Muscle of leg (tissue), 16 donors: ENCODE measurements around the gene TUBGCP4. TPM values are rescaled to one million over a fixed set of nuclear protein-coding genes. Genes with fewer than 3 reads are reported as not detected.

Source experiments
- DNase-seq: peaks from one replicate; pipeline ENCODE4 v3.0.0; 2013
- H3K27ac ChIP-seq: one replicate; pipeline ENCODE4 v1.5.1; 2013; ENCODE audit warnings: mild to moderate bottlenecking, low read length, control low read depth
- H3K27me3 ChIP-seq: one replicate; pipeline ENCODE4 v1.6.1; 2013; ENCODE audit warnings: low read length; ENCODE audit not compliant: control insufficient read depth, insufficient read depth
- H3K36me3 ChIP-seq: one replicate; pipeline ENCODE4 v1.6.1; 2013; ENCODE audit warnings: low read length; ENCODE audit not compliant: control insufficient read depth, insufficient read depth
- H3K4me1 ChIP-seq: one replicate; pipeline ENCODE4 v1.6.1; 2013; ENCODE audit warnings: low read length; ENCODE audit not compliant: control insufficient read depth, insufficient read depth
- H3K4me3 ChIP-seq: one replicate; pipeline ENCODE4 v1.5.1; 2013; ENCODE audit warnings: low read length, control low read depth
- H3K9me3 ChIP-seq: replicated peaks from 2 replicates; pipeline ENCODE4 v1.6.1; 2013; ENCODE audit warnings: low read depth, low read length; ENCODE audit not compliant: control insufficient read depth
- WGBS: methylation state at CpG from one replicate; pipeline ENCODE4 v1.1.5; 2013; ENCODE audit warnings: missing lambda C conversion rate; ENCODE audit not compliant: insufficient coverage; 5-methylcytosine and 5-hydroxymethylcytosine counted together
- long read RNA-seq, 11 donors: transcript quantifications; one replicate each; lab custom pipeline, GENCODE V29; 2026
- polyA plus RNA-seq, 8 donors: library from polyadenylated mRNA; unstranded; fragments of 120-200 nt; gene quantifications; one replicate each; pipeline versions ENCODE4 v1.2.1 to v1.2.3, GENCODE V29; 2013; ENCODE audit warnings: inconsistent platforms in 1 of 8, low replicate concordance in 1 of 8; ENCODE audit not compliant: insufficient read length in 8 of 8, insufficient read depth in 1 of 8
- total RNA-seq: library from RNA; stranded (reverse); fragments of 120-200 nt; gene quantifications from one replicate; pipeline ENCODE4 v1.2.4, GENCODE V29; 2013

The TUBGCP4 gene, protein sequence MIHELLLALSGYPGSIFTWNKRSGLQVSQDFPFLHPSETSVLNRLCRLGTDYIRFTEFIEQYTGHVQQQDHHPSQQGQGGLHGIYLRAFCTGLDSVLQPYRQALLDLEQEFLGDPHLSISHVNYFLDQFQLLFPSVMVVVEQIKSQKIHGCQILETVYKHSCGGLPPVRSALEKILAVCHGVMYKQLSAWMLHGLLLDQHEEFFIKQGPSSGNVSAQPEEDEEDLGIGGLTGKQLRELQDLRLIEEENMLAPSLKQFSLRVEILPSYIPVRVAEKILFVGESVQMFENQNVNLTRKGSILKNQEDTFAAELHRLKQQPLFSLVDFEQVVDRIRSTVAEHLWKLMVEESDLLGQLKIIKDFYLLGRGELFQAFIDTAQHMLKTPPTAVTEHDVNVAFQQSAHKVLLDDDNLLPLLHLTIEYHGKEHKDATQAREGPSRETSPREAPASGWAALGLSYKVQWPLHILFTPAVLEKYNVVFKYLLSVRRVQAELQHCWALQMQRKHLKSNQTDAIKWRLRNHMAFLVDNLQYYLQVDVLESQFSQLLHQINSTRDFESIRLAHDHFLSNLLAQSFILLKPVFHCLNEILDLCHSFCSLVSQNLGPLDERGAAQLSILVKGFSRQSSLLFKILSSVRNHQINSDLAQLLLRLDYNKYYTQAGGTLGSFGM
- total RNA-seq (7.0 TPM), polyA plus RNA-seq (10 to 100 TPM in 7 of 8 donors, 1 to 10 TPM in 1; 9.4 to 14.4 (median 11.2) TPM)
- long read RNA-seq, donor 1, full-length matches to known transcripts = 1 of 1 reads
- long read RNA-seq, donor 1, partial matches to known transcripts = 0 of 1 reads
- long read RNA-seq, donor 1, other reads (novel, unspliced or antisense) = 0 of 1 reads
- long read RNA-seq, donor 2, full-length matches to known transcripts = 1 of 1 reads
- long read RNA-seq, donor 2, partial matches to known transcripts = 0 of 1 reads
- long read RNA-seq, donor 2, other reads (novel, unspliced or antisense) = 0 of 1 reads
- long read RNA-seq, donor 3, full-length matches to known transcripts = 2 of 2 reads
- long read RNA-seq, donor 3, partial matches to known transcripts = 0 of 2 reads
- long read RNA-seq, donor 3, other reads (novel, unspliced or antisense) = 0 of 2 reads
- long read RNA-seq, donor 4 = 0 reads
- long read RNA-seq, donor 5, full-length matches to known transcripts = 4 of 43 reads
- long read RNA-seq, donor 5, partial matches to known transcripts = 39 of 43 reads
- long read RNA-seq, donor 5, other reads (novel, unspliced or antisense) = 0 of 43 reads
- long read RNA-seq, donor 6, full-length matches to known transcripts = 1 of 37 reads
- long read RNA-seq, donor 6, partial matches to known transcripts = 36 of 37 reads
- long read RNA-seq, donor 6, other reads (novel, unspliced or antisense) = 0 of 37 reads
- long read RNA-seq, donor 7, full-length matches to known transcripts = 2 of 7 reads
- long read RNA-seq, donor 7, partial matches to known transcripts = 5 of 7 reads
- long read RNA-seq, donor 7, other reads (novel, unspliced or antisense) = 0 of 7 reads
- long read RNA-seq, donor 8, full-length matches to known transcripts = 1 of 21 reads
- long read RNA-seq, donor 8, partial matches to known transcripts = 20 of 21 reads
- long read RNA-seq, donor 8, other reads (novel, unspliced or antisense) = 0 of 21 reads
- long read RNA-seq, donor 9, full-length matches to known transcripts = 1 of 1 reads
- long read RNA-seq, donor 9, partial matches to known transcripts = 0 of 1 reads
- long read RNA-seq, donor 9, other reads (novel, unspliced or antisense) = 0 of 1 reads
- long read RNA-seq, donor 10, full-length matches to known transcripts = 1 of 1 reads
- long read RNA-seq, donor 10, partial matches to known transcripts = 0 of 1 reads
- long read RNA-seq, donor 10, other reads (novel, unspliced or antisense) = 0 of 1 reads
- long read RNA-seq, donor 11, partial matches to known transcripts = 6 of 6 reads
- long read RNA-seq, donor 11, other reads (novel, unspliced or antisense) = 0 of 6 reads

DNA sequence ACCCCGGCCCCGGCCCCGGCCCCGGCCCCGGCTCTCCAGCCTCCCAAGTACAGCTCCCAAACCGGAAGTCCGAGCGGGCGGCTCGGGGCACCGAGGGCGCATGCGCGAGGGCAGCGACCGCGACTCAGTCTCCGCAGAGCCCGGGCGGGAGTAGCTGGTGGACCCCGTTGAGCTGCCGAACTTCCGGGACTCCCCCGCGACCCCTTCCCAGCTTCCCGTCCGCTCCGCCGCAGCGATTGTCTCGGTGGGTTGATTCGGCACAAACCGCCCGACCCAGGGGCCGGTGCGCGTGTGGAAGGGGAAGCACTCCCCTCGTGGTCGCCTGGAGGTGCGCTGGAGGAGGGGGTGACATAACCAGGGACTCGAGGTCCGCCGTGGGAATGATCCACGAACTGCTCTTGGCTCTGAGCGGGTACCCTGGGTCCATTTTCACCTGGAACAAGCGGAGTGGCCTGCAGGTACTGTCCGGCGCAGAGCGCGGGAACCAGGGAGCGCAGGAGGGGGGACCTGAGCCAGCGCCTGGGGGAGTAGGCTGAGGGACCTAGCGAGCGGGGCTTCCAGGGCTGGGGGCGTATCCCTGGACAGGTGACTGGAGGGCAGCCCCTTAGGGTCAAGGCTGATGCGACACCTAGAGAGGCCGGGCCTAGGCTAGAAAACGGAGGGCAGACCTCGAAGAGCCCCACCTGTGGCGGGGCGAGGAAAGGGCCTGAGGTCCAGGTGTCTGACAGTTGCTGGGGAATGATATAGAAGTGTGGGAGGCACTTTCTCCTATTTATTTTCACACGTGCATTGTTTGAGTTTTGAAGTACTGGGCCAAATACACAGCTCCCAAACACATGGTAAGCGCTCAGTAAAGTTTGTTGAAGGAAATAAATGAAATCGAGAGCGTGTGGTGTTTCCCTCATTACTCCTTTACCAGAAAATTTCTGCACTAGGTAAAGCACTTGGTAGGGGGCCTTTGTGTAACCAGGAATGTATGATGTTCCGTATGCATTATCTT lies at the start of gene TUBGCP4, which contains the start of gene ZSCAN29:
Gene TUBGCP4, plus strand, starts transcription at position 127 of the 1,000 bp plus-strand sequence. Its CDS starts 254 bp downstream, at position 381.
Gene ZSCAN29, minus strand, starts transcription at position 69 of the 1,000 bp plus-strand sequence. CDS start 1,130 bp downstream, outside the sequence.
- 0% methylated on average over 51 of the region's 66 CpGs for WGBS
- peak; percentile 90 for DNase-seq
- H3K27me3 ChIP-seq = no peaks in the 10 kb centered on the region
- peaks cover 2% of the 10 kb centered on the region for H3K9me3 ChIP-seq
- H3K4me1 ChIP-seq = peaks cover 20% of the 10 kb centered on the region
- H3K4me3 ChIP-seq = peak within 1 kb of the TSS; percentile 91
- H3K36me3 ChIP-seq = peaks cover 17% of the 10 kb centered on the region
- peak within 1 kb of the TSS; percentile 66 for H3K27ac ChIP-seq

DNA sequence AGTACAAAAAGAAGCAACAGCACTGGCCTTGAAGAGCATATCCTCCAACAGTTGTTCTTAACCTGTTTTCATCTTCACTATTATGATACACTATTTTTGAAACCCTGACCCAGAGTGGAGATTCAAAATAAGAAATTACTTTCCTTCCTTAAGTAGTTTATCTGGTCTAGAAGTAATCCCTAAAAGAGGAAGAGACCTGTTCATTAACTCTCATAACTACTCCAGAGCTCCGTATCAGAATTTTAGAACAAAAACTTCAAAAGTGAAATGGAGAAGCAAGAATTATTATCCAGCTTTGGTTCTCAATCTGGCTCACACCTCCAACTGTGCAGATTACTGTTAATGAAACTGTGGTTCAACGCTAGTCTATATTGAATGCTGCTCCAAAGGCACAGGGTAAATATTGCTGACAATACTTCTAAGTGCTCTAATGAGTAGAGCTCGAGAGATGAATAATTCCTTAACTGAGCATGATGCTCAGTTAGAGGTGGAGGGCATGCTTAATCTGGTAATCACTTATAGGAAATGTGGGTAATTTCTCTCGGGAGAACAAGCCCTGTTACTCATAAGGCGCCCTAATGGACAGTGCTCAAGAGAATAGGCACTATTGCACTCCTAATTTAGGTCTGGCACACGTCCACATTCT lies 45.7 kb upstream of the TUBGCP4 start:
- Histone ChIP-seq H3K9me3 (no peaks in the 10 kb centered on the region), H3K4me1 (peaks cover 15% of the 10 kb centered on the region), H3K4me3 (no peak overlapping the region), H3K27me3 (peaks cover 6% of the 10 kb centered on the region), H3K27ac (no peak overlapping the region), H3K36me3 (peaks cover 13% of the 10 kb centered on the region)
- WGBS = 76% methylated on average over 2 of the region's 6 CpGs
- DNase-seq = no peak

DNA sequence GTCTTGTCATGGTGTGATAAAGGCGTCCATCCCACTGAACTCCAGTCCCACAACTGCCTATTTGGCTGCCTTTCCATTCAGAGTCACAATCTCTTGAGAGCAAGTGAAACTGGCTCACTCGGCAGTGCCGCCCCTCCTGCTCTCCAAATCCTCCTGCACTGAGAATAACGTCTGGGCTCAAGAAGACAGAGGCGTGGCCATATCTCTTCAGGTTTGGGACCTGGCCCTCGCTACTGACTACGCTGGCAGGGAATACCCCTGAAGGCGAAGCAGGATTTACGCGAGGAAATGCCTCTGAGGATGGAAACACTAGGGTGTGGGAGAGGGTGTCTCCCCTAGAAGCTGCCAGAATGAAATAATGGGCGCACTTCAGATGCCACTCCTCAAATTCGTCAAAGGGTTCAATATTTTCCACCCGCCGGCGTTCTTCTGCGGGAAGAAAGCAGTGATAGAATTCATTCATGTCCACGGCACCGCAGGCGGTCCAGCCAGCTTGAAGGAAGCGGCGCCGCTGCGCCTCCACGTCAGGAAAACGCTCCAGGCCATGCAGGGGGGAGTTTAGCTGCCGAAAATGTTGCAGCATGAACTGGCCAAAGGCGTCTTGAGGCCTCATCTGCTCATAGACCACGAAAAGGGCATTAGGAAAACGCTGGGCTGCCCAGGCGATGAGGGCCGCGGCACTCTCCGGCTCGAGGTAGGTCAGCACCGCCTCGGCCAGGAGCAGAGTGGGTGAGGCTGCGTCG lies 41.5 kb upstream of the TUBGCP4 start:
- Histone ChIP-seq H3K4me1 (peaks cover 15% of the 10 kb centered on the region), H3K4me3 (peak overlapping the region; percentile 86), H3K27me3 (no peaks in the 10 kb centered on the region), H3K36me3 (peaks cover 13% of the 10 kb centered on the region), H3K9me3 (no peaks in the 10 kb centered on the region), H3K27ac (peak overlapping the region; percentile 99)
- 10% methylated on average over 36 of the region's 38 CpGs for WGBS
- DNase-seq = no peak

DNA sequence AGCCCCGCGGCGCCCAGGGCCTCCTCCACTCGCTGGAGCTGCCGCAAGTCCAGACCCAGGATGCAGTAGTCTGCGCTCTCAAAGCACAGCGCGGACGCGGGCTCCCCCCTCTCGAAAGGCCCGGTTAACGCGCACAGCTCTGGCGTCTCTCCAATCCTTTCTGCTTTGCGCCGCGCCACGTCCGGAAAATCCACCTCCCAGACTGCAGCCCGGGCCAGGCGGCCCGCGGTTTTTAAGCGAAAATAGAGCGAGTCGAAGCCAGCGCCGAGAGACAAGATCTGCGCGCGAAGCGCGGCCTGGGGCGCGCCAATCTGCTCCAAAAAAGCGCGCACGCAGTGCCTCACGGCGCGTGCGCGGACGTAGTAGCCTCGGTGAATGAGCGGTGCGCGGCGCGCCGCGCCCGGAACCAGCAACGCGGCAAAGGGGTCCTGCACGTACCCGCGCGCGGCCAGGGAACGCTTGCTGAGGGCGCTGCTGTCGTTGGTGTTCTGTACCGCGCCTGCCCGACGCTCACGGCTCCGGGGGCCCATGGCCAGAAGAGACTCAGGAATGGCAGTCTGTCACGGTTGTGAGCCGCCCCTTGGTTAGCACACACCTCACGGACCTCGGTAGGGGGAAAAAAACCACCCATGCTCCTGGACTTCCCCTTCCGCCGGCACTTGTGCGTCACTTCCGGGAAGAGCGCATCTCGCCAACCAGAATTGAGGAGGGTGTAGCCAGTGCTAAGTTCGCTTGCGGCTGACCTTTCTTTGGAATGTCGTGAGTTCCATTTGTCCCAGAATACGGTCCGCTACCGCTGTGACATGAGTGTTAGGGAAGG lies 40.7 kb upstream of the TUBGCP4 start, which contains the start of gene LCMT2:
Gene LCMT2, minus strand, starts transcription at position 614 of the 820 bp plus-strand sequence. Its CDS starts 84 bp downstream, at position 530.
- Histone ChIP-seq H3K9me3 (no peaks in the 10 kb centered on the region), H3K4me1 (peaks cover 15% of the 10 kb centered on the region), H3K27me3 (no peaks in the 10 kb centered on the region), H3K36me3 (peaks cover 13% of the 10 kb centered on the region), H3K27ac (peak within 1 kb of the TSS; percentile 99), H3K4me3 (peak within 1 kb of the TSS; percentile 86)
- DNase-seq = peak; percentile 98
- WGBS = under 1% methylated on average over 82 of the region's 86 CpGs

DNA sequence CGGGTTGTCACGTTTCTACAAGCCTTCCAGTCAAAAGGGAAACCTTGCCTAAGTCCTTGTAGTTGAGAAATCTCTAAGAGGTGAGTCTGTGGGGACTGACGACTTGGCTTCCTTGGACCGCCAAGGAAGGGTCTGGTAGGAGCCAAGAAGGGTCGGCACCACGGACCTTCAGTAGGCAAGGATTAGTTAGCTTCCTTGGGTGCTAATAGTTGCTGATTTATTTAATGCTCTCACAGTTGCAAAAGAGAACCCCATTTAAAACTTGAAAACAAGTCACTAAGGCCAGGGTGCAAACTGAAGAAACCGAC lies 40.2 kb upstream of the TUBGCP4 start:
- Histone ChIP-seq H3K4me3 (peak overlapping the region; percentile 86), H3K9me3 (no peaks in the 10 kb centered on the region), H3K36me3 (peaks cover 13% of the 10 kb centered on the region), H3K4me1 (peaks cover 15% of the 10 kb centered on the region), H3K27ac (peak overlapping the region; percentile 99), H3K27me3 (no peaks in the 10 kb centered on the region)
- 0% methylated on average over 4 of the region's 7 CpGs for WGBS
- DNase-seq = no peak

DNA sequence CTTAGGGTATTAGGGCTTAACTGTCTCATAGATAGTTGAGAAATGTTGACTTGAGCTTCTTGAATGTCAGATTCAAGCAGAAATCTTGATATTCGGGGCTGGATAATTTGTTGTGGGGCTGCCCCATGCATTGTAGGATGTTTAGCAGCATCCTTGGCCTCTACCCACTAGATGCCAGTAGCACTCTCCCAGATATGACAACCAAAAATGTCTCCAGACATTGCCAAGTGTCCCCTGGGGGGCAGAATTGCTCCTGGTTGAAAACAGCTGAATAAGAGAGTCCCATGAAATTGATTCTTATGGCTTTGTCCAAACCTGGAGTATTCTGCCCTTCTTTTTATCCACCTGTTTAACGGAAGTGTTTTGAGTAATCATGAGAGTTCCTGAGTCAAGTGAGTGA lies 24.6 kb upstream of the TUBGCP4 start:
- Histone ChIP-seq H3K27me3 (no peaks in the 10 kb centered on the region), H3K4me3 (no peak overlapping the region), H3K9me3 (no peaks in the 10 kb centered on the region), H3K27ac (no peak overlapping the region), H3K4me1 (no peaks in the 10 kb centered on the region), H3K36me3 (peaks cover 13% of the 10 kb centered on the region)
- no peak for DNase-seq
- no CpG with 5 or more reads among the region's 2 CpGs for WGBS

DNA sequence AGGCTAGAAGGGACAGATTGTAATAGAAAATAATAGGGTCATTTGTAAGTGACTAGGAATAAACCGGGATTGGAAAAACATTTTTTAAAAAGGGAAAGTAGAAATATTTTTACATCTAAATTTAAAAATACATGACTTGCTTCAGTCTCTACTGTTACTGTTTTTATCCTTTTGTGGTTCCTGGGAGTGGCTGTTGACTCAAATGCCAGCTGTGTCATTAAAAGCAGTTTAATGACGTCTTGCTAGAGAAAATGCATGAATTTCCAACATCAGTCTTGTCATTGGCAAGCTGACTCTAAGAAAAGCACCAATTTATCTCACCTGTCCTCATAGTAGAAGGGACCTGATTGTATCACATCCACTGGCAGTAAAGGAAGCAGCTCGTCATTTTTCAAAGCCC lies 23.8 kb upstream of the TUBGCP4 start:
- WGBS = 100% methylated on average over 1 of the region's 3 CpGs
- H3K4me1 ChIP-seq = no peaks in the 10 kb centered on the region
- no peak overlapping the region for H3K27ac ChIP-seq
- no peak overlapping the region for H3K4me3 ChIP-seq
- DNase-seq = no peak
- no peaks in the 10 kb centered on the region for H3K27me3 ChIP-seq
- H3K36me3 ChIP-seq = peaks cover 13% of the 10 kb centered on the region
- no peaks in the 10 kb centered on the region for H3K9me3 ChIP-seq
